Type B pancreatic cell (in vitro differentiated cells): Measurements from ENCODE around the gene HP1BP3. TPM values are rescaled to one million over a fixed set of nuclear protein-coding genes. Genes with fewer than 3 reads are reported as not detected.

Experiments used
- DNase-seq: peaks from one replicate; pipeline ENCODE4 v3.0.0; 2021; ENCODE audit warnings: mixed read lengths; ENCODE audit not compliant: unreplicated experiment; ENCODE audit errors: extremely low spot score
- H3K27ac Mint-ChIP-seq: 2 replicates; pipeline ENCODE4 v1.8.0; 2021; ENCODE audit warnings: mild to moderate bottlenecking, mixed read lengths
- H3K27me3 Mint-ChIP-seq: 2 replicates; pipeline ENCODE4 v1.8.0; 2021; ENCODE audit warnings: mixed read lengths
- H3K36me3 Mint-ChIP-seq: 2 replicates; pipeline ENCODE4 v1.8.0; 2021; ENCODE audit warnings: mixed read lengths
- H3K4me1 Mint-ChIP-seq: one replicate; pipeline ENCODE4 v1.8.0; 2021; ENCODE audit warnings: mixed read lengths; ENCODE audit not compliant: unreplicated experiment
- H3K4me3 Mint-ChIP-seq: 2 replicates; pipeline ENCODE4 v1.8.0; 2021; ENCODE audit warnings: mild to moderate bottlenecking, mixed read lengths
- H3K9me3 Mint-ChIP-seq: 2 replicates; pipeline ENCODE4 v1.8.0; 2021; ENCODE audit warnings: mixed read lengths
- CTCF ChIP-seq: fragments of 200-600 bp; sonication (generic); conservative IDR thresholded peaks from 2 replicates; pipeline ENCODE4 v1.5.0; 2021; ENCODE audit warnings: antibody characterized with exemption, mild to moderate bottlenecking
- long read RNA-seq: library from polyadenylated mRNA; unstranded; transcript quantifications from one replicate; pipeline ENCODE4 v2.0.0, GENCODE V29; 2020
- total RNA-seq: library from RNA; stranded (reverse); gene quantifications from 2 replicates; pipeline ENCODE4 v1.2.1, GENCODE V29; 2021; ENCODE audit warnings: low replicate concordance

Gene HP1BP3
- total RNA-seq = 217 and 326 TPM in 2 replicates
- long read RNA-seq, transcript HP1BP3-201 (13 exons, 3,938 nt) = major isoform, 8 of 66 reads
- long read RNA-seq, partial matches to known transcripts = 14 of 66 reads
- long read RNA-seq, other reads (novel, unspliced or antisense) = 44 of 66 reads

- H3K27ac Mint-ChIP-seq = peak within 1 kb of the TSS; percentile 98
- no peaks in the 10 kb centered on the region for H3K27me3 Mint-ChIP-seq
- peak; percentile 87 for DNase-seq
- peak within 1 kb of the TSS; percentile 100 for H3K4me3 Mint-ChIP-seq
- no peaks in the 10 kb centered on the region for H3K36me3 Mint-ChIP-seq
- no peaks in the 10 kb centered on the region for H3K9me3 Mint-ChIP-seq
- no peak for TF ChIP-seq CTCF
- H3K4me1 Mint-ChIP-seq = peaks cover 12% of the 10 kb centered on the region
These were observed at the start of gene HP1BP3 for GRCh38 chr1:20787029-20787839. Gene HP1BP3 (minus strand): TSS chr1:20787307. CDS start chr1:20780440, 6,867 bp downstream.

GRCh38 chr1:20836230-20836629 lies 49.1 kb upstream of the HP1BP3 start:
- Mint-ChIP-seq H3K27me3 (no peaks in the 10 kb centered on the region), H3K36me3 (peaks cover 26% of the 10 kb centered on the region), H3K4me1 (no peaks in the 10 kb centered on the region), H3K4me3 (no peak overlapping the region), H3K9me3 (no peaks in the 10 kb centered on the region), H3K27ac (no peak overlapping the region)
- no peak for DNase-seq
- TF ChIP-seq CTCF = no peak

GRCh38 chr1:20834780-20835179 lies 47.7 kb upstream of the HP1BP3 start:
- H3K27ac Mint-ChIP-seq = no peak overlapping the region
- no peaks in the 10 kb centered on the region for H3K27me3 Mint-ChIP-seq
- no peak for TF ChIP-seq CTCF
- no peak for DNase-seq
- no peaks in the 10 kb centered on the region for H3K4me1 Mint-ChIP-seq
- no peak overlapping the region for H3K4me3 Mint-ChIP-seq
- peaks cover 26% of the 10 kb centered on the region for H3K36me3 Mint-ChIP-seq
- no peaks in the 10 kb centered on the region for H3K9me3 Mint-ChIP-seq

- H3K4me1 Mint-ChIP-seq = no peaks in the 10 kb centered on the region
- no peak for TF ChIP-seq CTCF
- DNase-seq = no peak
- no peak overlapping the region for H3K4me3 Mint-ChIP-seq
- no peak overlapping the region for H3K27ac Mint-ChIP-seq
- H3K27me3 Mint-ChIP-seq = no peaks in the 10 kb centered on the region
- H3K9me3 Mint-ChIP-seq = no peaks in the 10 kb centered on the region
- H3K36me3 Mint-ChIP-seq = peaks cover 30% of the 10 kb centered on the region
These were observed 47.1 kb upstream of the HP1BP3 start for GRCh38 chr1:20834192-20834591.

GRCh38 chr1:20830378-20830777 lies 43.3 kb upstream of the HP1BP3 start:
- Mint-ChIP-seq H3K27ac (no peak overlapping the region), H3K4me1 (no peaks in the 10 kb centered on the region), H3K27me3 (no peaks in the 10 kb centered on the region), H3K9me3 (no peaks in the 10 kb centered on the region), H3K36me3 (peaks cover 36% of the 10 kb centered on the region), H3K4me3 (no peak overlapping the region)
- no peak for DNase-seq
- no peak for TF ChIP-seq CTCF
